Renal cortex interstitium (tissue), 11 donors: Measurements from ENCODE around the gene NCK2. TPM values are rescaled to one million over a fixed set of nuclear protein-coding genes. Genes with fewer than 3 reads are reported as not detected.

Experiments used
- DNase-seq, 11 donors: peaks; one replicate each; pipeline ENCODE4 v3.0.0-alpha.2; 2013; ENCODE audit warnings: low read depth in 9 of 11, low spot score in 4 of 11; ENCODE audit errors: extremely low read depth in 1 of 11
- polyA plus RNA-seq, 3 donors: library from polyadenylated mRNA; unstranded; fragments of 120-200 nt; gene quantifications; one replicate each; pipeline ENCODE4 v1.2.1, GENCODE V29; 2013; ENCODE audit not compliant: insufficient read length in 3 of 3

NCK2 gene
- polyA plus RNA-seq, 3 donors = 62.9 to 81.7 (median 64.3) TPM

DNA sequence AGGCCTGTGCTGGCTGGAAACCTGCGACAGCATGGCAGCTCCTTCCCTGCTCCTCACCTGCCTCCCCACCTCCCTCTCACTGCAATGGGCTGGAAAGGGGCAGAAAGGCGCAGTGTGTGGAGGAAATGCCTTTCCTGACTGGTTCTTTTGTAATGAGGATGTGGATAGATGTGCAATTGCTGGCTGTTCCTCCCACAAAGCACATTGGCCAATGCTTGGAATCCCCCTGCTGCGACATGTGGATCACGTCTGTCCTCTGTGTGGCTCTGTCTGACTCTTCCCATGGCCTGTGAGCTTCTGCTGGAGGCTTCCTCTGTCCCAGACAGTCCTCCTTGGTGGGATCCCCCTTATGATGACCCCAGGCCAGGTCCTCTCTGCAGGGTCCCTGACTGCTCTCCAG is 172.5 kb downstream of the NCK2 start:
- no peak for DNase-seq

DNA sequence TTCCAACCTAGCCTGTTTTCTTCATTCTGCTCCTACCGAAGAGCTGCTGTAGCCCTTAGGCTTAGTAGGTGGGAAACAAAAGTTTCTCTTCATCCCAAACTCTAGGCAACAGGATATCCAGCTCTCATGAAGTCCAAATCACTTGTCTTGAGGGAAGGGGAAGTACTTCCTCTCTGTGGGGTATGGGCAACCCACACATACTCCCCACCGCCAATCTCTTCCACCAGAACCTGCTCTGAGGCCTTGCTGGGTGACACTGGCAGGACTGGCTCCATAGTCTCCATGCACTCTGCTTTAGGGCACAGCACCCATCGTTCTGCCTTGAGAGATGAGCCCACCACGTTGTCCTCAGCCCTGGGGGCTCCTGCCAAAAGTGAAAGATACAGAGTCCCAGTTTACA is 173.0 kb downstream of the NCK2 start:
- DNase-seq = no peak

DNA sequence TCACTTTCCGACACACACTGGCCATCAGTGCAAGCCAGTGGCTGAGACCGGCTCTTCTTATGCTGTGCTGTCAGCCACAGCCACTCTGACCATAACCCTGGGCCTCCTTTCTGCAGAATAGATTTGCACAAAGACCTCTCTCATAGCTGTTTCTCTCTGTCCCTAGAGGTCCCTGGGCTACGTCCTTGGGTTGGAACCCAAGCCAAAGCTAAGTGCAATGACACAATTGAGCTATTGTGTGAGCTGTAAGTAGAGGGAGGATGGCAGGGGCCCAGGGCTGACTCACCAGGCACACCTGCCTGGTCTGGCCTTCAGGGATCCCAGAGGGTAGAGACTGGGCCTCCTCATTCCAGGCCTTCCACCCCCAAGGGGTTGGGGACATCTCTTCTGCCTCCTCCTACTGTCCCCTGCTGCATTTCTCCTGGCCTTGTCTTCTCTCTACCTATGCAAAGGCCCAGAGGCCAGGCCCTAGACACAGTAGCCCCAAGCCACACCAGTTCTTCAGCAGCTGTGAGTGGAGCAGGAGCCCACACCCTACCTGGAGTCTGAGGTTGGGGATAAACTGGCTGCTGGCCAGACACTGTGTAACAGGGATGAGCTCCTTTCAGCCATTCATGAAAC is 174.6 kb downstream of the NCK2 start:
- no peak for DNase-seq

DNA sequence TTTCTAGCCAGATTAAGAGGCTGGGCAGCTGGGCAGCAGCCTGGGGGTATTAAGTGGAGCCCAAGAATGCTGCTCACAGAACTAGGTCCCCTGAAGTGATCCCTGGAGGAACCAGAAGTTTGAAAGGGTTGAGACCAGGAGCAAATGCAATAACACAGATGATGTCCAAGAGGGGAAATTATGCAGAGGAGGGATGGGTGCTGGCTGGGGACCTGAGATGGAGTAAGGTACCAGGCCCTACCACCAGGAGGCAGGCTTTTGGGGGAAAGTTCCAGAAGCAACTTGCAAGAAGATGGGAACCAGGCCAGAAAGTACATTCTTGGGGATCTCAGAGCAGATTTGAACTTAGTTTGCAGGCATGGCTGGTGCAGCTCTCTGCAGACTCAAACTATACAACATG is 175.1 kb downstream of the NCK2 start:
- no peak for DNase-seq

DNA sequence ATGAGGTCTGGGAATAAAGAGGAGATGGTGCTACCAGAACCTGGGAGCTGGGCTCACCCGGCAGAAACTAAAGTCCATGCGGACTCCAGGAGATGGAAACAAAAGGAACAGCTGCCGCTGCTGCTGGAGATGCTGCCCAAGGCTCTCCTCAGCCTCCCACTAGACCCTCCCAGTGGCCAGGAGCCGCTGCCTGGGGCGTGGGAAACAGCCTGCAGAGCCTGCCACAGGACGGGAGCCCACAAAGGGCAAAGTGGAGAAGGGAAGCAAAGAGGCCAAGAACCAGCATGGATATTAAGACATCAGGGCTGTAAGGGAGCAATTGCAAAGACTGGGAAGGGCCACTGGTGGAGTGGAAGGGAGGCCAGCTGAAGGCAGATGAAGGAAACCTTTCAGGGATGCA is 179.6 kb downstream of the NCK2 start:
- no peak for DNase-seq

DNA sequence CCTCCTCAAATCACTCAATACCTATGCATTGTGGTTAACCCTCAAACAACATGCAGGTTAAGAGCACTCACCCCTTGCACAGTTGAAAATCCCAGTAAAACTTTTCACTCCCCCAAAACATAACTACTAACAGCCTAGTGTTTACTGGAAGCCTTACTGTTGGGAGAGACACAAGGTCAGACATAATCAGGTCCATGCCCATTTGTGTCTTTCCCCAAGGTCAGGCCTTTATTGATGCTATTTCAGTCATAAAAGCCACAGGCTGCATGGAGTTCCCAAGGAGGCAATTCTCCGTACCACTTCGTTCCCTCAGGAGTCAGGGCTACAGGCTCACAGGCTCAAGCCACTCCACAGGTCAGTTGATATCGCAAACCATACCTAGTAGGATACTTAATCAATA is 180.2 kb downstream of the NCK2 start:
- no peak for DNase-seq

DNA sequence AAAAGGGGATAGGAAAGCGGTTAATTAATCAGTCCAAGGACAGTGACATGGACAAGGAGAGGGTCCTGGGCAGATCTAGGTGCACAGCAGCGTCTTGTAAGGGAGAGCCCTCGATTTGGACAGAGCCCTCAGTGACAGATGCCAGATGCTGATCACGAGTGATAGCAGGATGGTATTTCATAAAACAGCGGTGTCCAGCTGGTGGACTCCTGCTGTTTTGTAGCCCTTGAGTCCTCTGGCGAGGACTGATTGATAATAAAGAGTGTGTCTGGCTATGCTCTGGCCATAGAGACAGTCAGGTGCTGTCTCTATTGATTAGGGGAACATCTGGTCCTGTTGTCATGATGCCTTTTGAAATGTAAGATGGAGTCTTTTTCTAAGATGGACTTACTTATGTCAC is 180.7 kb downstream of the NCK2 start:
- DNase-seq = no peak

DNA sequence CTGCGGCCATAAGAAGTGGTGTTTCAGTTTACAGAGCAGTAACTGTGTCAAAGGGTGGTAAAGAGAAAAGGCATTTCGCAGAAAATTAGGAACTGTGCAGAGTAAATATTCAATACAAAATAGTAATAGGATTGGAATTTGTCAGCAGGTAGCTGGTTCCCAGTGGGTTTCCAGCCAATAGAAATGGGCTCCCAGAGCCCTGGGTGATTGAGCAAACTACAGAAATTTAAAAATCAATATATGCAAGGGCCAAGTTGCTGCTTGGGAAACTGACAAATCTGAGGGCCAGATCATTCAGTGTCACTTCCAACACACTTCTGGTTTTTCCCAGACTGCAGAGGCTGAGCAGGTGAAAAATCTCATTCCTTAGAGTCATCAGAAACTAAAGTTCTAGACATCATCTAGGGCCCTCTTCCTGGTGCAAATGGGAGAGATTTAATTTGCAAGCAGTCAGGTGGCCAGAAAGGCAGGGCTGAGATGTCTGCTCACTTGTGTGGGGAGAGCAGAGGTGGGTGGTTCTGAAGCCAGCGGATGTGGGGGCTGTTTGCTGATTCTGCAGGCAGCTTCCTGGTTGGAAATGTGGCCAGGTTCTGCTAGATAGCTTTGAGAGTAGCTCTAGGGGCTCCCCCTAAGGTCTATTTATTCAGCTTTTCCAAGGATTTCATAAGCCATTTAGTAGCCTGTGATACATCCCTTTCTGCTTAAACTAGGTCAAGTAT is 182.4 kb downstream of the NCK2 start:
- no peak for DNase-seq

DNA sequence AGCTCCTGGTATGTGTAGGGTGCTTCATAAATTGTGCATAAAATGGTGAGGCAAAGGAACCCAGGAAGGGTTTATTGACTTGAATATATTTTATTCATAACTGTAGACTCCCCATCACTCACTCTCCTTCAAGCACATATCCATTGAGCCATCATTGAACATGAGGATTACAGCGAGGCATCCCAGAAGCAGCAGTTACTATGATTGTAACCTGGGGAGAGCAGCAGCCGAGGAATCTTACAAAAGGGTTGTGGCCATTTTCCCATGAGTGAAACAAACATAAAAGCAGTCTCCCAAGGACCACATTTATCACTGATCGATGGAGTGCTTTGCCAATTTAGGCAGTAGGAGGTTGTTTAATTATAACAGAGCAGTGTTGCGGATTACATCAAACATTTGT is 183.4 kb downstream of the NCK2 start:
- DNase-seq = no peak

DNA sequence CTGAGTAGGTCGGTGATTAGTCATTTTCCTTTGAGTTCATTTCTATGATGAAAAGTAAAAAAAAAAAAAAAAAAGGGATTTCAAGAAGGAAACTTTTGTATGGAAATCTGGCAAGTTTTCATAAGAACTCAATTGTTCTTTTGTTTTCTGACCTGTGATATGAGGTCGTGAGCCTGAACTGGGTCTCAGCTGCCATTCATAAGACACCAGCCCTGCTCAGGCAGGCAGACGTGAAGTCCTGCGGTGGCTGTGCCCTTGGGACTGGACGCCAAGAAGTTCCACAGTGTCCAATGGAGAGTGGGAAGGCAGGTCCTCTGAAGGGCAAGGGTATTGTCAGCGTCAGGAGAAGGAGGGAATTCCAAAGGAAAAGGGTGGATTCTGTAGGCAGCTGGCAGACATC is 183.9 kb downstream of the NCK2 start:
- no peak for DNase-seq

DNA sequence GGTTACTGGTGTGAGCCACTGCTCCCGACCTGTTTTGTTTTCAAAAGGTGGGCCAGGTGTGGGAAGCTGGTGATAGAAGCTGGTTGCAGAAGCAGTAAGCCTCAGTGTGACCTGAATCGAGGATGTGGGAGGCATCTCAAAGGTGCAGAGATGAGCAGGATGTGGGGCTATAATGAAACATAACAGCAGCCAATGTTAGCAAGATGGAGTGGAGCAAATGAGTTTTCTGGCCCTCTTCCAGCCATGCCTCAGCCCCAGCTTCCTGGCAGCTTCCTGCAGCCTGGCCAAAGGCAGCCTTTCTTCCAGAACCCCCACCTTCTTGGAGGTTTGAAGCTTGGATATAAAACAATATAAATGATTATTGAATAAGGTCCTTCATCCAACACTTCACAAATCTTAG is 184.8 kb downstream of the NCK2 start:
- DNase-seq = peak in 1 of 11 donors; percentile 6

DNA sequence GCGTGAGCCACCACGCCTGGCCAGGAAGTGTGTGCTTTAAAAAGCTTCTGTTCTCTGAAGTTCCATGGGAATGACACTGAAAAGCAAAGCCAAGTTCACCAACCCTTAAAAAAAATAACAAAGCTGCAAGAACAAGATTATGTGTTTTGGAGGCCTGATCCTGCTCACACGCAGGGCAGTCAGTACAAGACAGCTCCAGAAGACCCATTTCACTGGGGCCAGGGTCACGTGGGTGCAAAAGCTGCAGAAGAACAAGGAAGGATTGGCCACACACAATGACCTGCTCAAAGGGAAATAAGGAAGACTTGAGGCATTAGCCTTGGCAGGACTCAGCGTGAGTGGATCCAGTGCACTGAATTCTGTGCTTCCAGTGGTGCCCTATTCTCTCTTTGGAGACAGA is 187.9 kb downstream of the NCK2 start:
- no peak for DNase-seq

DNA sequence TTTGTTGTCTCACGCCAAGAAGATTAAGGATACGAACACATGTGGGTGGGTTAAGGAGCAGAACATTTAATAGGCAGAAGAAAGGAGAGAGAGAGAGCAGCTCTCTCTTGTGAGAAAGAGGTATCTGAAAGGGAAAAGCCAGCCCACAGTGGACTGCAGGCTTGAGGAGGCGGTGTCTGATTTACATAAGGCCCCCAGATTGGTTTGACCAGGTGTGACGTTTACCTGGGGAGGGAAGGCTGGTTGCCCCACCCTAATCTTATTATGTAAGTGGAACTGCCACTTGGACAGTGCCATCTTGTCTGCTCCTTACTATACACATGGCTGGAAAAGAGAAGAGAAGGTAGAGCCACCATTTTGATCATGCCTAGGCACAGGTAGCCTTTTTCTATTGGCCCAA is 189.2 kb downstream of the NCK2 start:
- no peak for DNase-seq

DNA sequence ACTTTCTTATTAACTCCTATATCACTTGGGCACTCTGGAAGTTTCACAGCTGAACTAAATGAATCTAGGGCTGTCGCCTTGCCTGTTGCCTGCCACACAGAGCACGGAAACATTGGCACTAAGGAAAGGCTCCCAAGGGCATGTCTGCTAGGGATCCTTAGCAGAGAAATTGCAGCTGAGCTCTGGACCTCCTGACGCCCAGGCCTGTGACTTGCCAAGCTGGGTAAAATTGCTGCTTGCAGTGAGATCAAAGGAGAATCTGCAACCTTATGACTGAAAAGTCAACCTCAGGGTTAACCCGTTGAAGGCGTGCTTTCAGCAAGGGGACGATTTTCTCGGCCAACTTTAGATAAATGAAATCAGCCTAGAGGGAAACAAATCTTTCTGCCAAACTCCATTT is 189.8 kb downstream of the NCK2 start:
- no peak for DNase-seq

DNA sequence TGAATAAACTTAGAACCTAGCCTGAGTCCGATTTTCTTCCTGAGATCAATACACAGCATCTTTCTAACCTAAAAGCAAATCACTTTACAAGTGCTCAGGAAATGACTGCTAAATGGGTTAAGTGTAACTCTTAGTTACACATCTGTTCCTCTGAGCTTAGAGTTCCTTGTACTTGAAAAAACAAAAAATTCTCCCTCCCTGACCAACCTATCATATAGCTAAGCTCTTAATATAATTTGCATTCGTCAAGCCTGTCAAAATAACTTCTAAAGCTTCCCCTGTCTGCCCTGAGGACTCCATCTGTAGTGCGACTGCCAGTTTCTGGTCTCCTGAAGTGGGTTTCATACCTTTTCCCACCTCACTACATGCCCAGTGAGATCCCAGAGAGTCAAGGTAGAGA is 190.4 kb downstream of the NCK2 start:
- no peak for DNase-seq

DNA sequence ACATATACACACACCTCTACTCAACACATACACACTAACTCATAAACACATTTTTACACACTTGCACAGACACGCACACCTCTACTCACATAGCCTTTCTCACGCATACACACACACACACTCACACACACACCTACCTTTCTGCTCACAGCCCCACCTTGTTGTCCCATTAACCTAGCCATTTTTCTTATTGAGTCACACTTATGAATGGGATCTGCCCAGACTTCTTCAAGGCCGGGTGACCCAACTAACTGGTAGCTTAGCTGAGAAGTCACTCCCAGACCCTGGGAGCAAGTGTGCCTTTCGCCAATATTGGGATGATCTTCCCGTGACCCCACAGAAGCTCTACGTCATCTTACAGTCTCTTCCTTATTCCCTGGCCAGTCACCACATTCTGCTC is 192.2 kb downstream of the NCK2 start:
- no peak for DNase-seq

DNA sequence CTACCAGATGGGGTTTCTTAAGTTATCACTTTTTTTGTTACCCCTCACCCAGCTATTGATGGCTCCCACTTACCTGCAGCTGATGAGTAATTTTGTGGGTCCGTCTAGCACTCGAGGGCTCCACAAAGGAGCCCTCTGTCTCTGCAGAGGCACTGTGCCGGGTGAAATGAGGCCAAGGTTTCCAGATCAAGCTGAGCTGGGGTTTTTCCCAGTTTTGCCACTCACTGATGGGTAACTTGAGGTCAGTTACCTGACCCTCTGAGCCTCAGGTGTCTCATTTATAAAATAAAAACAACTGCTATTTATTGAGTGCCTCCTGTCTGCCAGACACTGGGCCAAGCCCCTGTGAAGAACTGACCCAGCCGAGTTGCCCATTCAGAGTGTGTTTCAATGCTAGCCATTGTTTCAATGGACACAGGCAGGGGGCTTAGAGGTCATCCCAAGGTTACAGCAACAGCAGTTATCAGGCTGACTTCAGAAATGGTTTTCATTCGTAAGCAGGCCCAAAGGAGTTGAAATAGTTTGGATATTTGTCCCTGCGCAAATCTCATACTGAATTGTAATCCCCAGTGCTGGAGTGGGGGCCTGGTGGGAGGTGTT is 192.9 kb downstream of the NCK2 start:
- DNase-seq = no peak
